B cell (primary cell): ENCODE results near the gene TFF3. TPM values are rescaled to one million over a fixed set of nuclear protein-coding genes. Genes with fewer than 3 reads are reported as not detected.

Experiments used
- ATAC-seq: fragments of 200-7000 bp; cut with Tn5 transposase; one replicate; pipeline ENCODE4 v1.10.0; 2021; ENCODE audit warnings: low read depth, mild to moderate bottlenecking, moderate number of reproducible peaks, moderate library complexity
- CTCF ChIA-PET: fragments of 350-600 bp; sonication (Branson Sonifier 250); formaldehyde crosslinking; loops from one replicate; lab custom pipeline; 2021; ENCODE audit warnings: antibody characterized with exemption, inconsistent platforms; lab: Charles Lee
- POLR2A ChIA-PET: fragments of 350-600 bp; sonication (Branson Sonifier 250); formaldehyde crosslinking; loops from one replicate; lab custom pipeline; 2021; ENCODE audit warnings: antibody characterized with exemption; lab: Charles Lee
- DNase-seq: peaks from one replicate; pipeline ENCODE4 v3.0.0; 2013
- H2AFZ ChIP-seq: 2 replicates; pipeline ENCODE4 v1.6.1; 2012; ENCODE audit warnings: mild to moderate bottlenecking, low read depth, low read length; ENCODE audit not compliant: insufficient read depth, poor library complexity, severe bottlenecking
- H3K27ac ChIP-seq, 2 donors: 1 replicate in 1 of 2; 2 replicates in 1 of 2; pipeline ENCODE4 v1.5.1; 2012 to 2013; ENCODE audit warnings: low read length in 2 of 2, mild to moderate bottlenecking in 2 of 2, moderate library complexity in 1 of 2
- H3K27me3 ChIP-seq, 4 experiments: fragments of 200-600 bp in 1 of 4; sonication (generic) in 1 of 4; replicated peaks in 1 of 4; 1 replicate in 2 of 4; 2 replicates in 2 of 4; pipeline versions ENCODE4 v1.6.1 to v1.7.0; 2013 to 2016; ENCODE audit warnings: low read length in 3 of 4, mild to moderate bottlenecking in 2 of 4, mixed read lengths in 1 of 4, moderate library complexity in 1 of 4; ENCODE audit not compliant: insufficient read depth in 4 of 4, control insufficient read depth in 3 of 4; ENCODE audit errors: control extremely low read depth in 1 of 4
- H3K36me3 ChIP-seq, 2 experiments: replicated peaks in 1 of 2; 1 replicate in 1 of 2; 2 replicates in 1 of 2; pipeline versions ENCODE4 v1.6.1 to v1.7.1; 2013; ENCODE audit warnings: low read length in 1 of 2; ENCODE audit not compliant: insufficient read depth in 2 of 2, control insufficient read depth in 1 of 2; ENCODE audit errors: control extremely low read depth in 1 of 2, extremely low read depth in 1 of 2
- H3K4me1 ChIP-seq, 2 donors: fragments of 200-600 bp in 1 of 2; sonication (generic) in 1 of 2; 1 replicate in 1 of 2; 2 replicates in 1 of 2; pipeline versions ENCODE4 v1.5.1 to v1.6.1; 2013 to 2017; ENCODE audit warnings: low read length in 2 of 2; ENCODE audit not compliant: control insufficient read depth in 2 of 2, insufficient read depth in 2 of 2
- H3K4me2 ChIP-seq: replicated peaks from 2 replicates; pipeline ENCODE3; 2012; ENCODE audit warnings: mild to moderate bottlenecking, low read depth, low read length; ENCODE audit not compliant: poor library complexity, severe bottlenecking
- H3K4me3 ChIP-seq, 5 experiments: fragments of 200-600 bp in 1 of 5; sonication (generic) in 1 of 5; 1 replicate in 3 of 5; 2 replicates in 2 of 5; pipeline versions ENCODE4 v1.5.1 to v1.7.0; 2011 to 2016; ENCODE audit warnings: low read length in 4 of 5, mild to moderate bottlenecking in 4 of 5, low read depth in 2 of 5, control low read depth in 1 of 5, moderate library complexity in 1 of 5; ENCODE audit not compliant: insufficient read depth in 1 of 5; ENCODE audit errors: control extremely low read depth in 1 of 5, extremely low read depth in 1 of 5
- H3K79me2 ChIP-seq: fragments of 200-600 bp; sonication (generic); one replicate; pipeline ENCODE4 v1.6.0; 2016; ENCODE audit warnings: low read length; ENCODE audit not compliant: control insufficient read depth, insufficient read depth
- H3K9ac ChIP-seq: fragments of 200-600 bp; sonication (generic); 2 replicates; pipeline ENCODE4 v1.6.1; 2017; ENCODE audit warnings: mild to moderate bottlenecking, low read length, moderate library complexity
- H3K9me3 ChIP-seq, 3 donors: one replicate each; pipeline versions ENCODE4 v1.6.1 to v1.7.1; 2013; ENCODE audit warnings: low read length in 2 of 3; ENCODE audit not compliant: control insufficient read depth in 2 of 3, insufficient read depth in 1 of 3; ENCODE audit errors: control extremely low read depth in 1 of 3
- H4K20me1 ChIP-seq: 2 replicates; pipeline ENCODE4 v1.6.0; 2012; ENCODE audit warnings: mild to moderate bottlenecking, low read length; ENCODE audit not compliant: insufficient read depth, control insufficient read depth, poor library complexity, severe bottlenecking
- H3K27ac Mint-ChIP-seq: one replicate; pipeline ENCODE4 v1.8.0; 2021; ENCODE audit warnings: mixed read lengths
- H3K27me3 Mint-ChIP-seq: one replicate; pipeline ENCODE4 v1.8.0; 2021; ENCODE audit warnings: mixed read lengths
- H3K4me1 Mint-ChIP-seq: one replicate; pipeline ENCODE4 v1.8.0; 2021; ENCODE audit warnings: mixed read lengths
- H3K4me3 Mint-ChIP-seq: one replicate; pipeline ENCODE4 v1.8.0; 2021; ENCODE audit warnings: mixed read lengths
- H3K9me3 Mint-ChIP-seq: one replicate; pipeline ENCODE4 v1.8.0; 2022; ENCODE audit warnings: mixed read lengths; ENCODE audit not compliant: insufficient read depth
- CTCF ChIP-seq: fragments of 200-600 bp; IDR thresholded peaks from one replicate; pipeline ENCODE4 v1.8.0; 2022; ENCODE audit warnings: antibody characterized with exemption, mild to moderate bottlenecking
- EZH2 ChIP-seq: IDR thresholded peaks from 2 replicates; pipeline ENCODE4 v1.6.1; 2012; ENCODE audit warnings: borderline replicate concordance, low read depth, mild to moderate bottlenecking, moderate library complexity, low read length; ENCODE audit not compliant: insufficient read depth, poor library complexity, severe bottlenecking
- WGBS: methylation state at CpG from one replicate; pipeline ENCODE4 v1.1.5; 2013; ENCODE audit warnings: missing lambda C conversion rate; ENCODE audit not compliant: insufficient coverage; 5-methylcytosine and 5-hydroxymethylcytosine counted together
- intact Hi-C: fragments of 100-400 bp; cut with micrococcal nuclease; formaldehyde crosslinking; loops from one replicate; pipeline ENCODE4 v1.10.0; 2022
- polyA plus RNA-seq: library from polyadenylated mRNA; depleted of rRNA; stranded (reverse); fragments of >200 nt; gene quantifications from 2 replicates; pipeline ENCODE4 v1.2.3, GENCODE V29; 2012
- total RNA-seq, 2 donors: library from RNA; stranded (reverse); fragments of 120-200 nt in 1 of 2; gene quantifications; 1 replicate in 1 of 2; 2 replicates in 1 of 2; pipeline versions ENCODE4 v1.2.3 to v1.2.4, GENCODE V29; 2013 to 2022

The TFF3 gene
- total and polyA plus RNA-seq, 2 donors (not counting 1 experiment from before 2014, with no cell fraction given), result not detected

- no peak overlapping the region for H3K27ac ChIP-seq
- H3K27me3 Mint-ChIP-seq, result no peaks in the 10 kb centered on the region
- H3K4me1 Mint-ChIP-seq, result peaks cover 2% of the 10 kb centered on the region
- ChIA-PET POLR2A (no interaction called here), CTCF (interaction anchor here (0.6 to 1.4 kb wide), 3 partner anchors 11 to 326 kb away, joined by 3 to 4 read pairs (median 4); no protein-coding TSS in a partner anchor)
- no peak overlapping the region for H3K4me3 ChIP-seq
- no peaks in the 10 kb centered on the region for H4K20me1 ChIP-seq
- H3K4me1 ChIP-seq, result no peaks in the 10 kb centered on the region
- no peaks in the 10 kb centered on the region for H3K9me3 Mint-ChIP-seq
- 86% methylated on average over 6 of the region's 6 CpGs for WGBS
- DNase-seq (no peak), ATAC-seq (no peak)
- H3K9ac ChIP-seq, result no peak overlapping the region
- no peaks in the 10 kb centered on the region for H3K27me3 ChIP-seq
- no peak overlapping the region for H3K27ac Mint-ChIP-seq
- no peak overlapping the region for H3K4me3 Mint-ChIP-seq
- peaks cover 0 to 30% of the 10 kb centered on the region in 2 experiments for H3K36me3 ChIP-seq
- no peak overlapping the region for H3K4me2 ChIP-seq
- no peaks in the 10 kb centered on the region for H3K9me3 ChIP-seq
- TF ChIP-seq CTCF (no peak), EZH2 (no peak)
- intact Hi-C loops, result no loop called here
- no peak overlapping the region for H2AFZ ChIP-seq
- no peaks in the 10 kb centered on the region for H3K79me2 ChIP-seq
These were observed 17.0 kb downstream of the TFF3 start for GRCh38 chr21:42298237-42298636.

GRCh38 chr21:42297377-42297776 is 17.8 kb downstream of the TFF3 start:
- Histone ChIP-seq H3K79me2 (no peaks in the 10 kb centered on the region), H3K4me3 (no peak overlapping the region), H3K9ac (no peak overlapping the region), H2AFZ (no peak overlapping the region), H4K20me1 (no peaks in the 10 kb centered on the region), H3K4me2 (no peak overlapping the region), H3K27ac (no peak overlapping the region), H3K9me3 (no peaks in the 10 kb centered on the region), H3K4me1 (no peaks in the 10 kb centered on the region), H3K36me3 (peaks cover 0 to 39% of the 10 kb centered on the region in 2 experiments), H3K27me3 (no peaks in the 10 kb centered on the region)
- no peaks in the 10 kb centered on the region for H3K27me3 Mint-ChIP-seq
- H3K27ac Mint-ChIP-seq, result peak overlapping the region; percentile 5
- ATAC-seq, result no peak
- H3K4me1 Mint-ChIP-seq, result no peaks in the 10 kb centered on the region
- WGBS, result 90% methylated on average over 9 of the region's 9 CpGs
- CTCF ChIA-PET, result interaction anchor here (1.4 kb wide), 1 partner anchor 12 kb away, joined by 3 read pairs; no protein-coding TSS in a partner anchor
- TF ChIP-seq EZH2 (no peak), CTCF (no peak)
- no peaks in the 10 kb centered on the region for H3K9me3 Mint-ChIP-seq
- POLR2A ChIA-PET, result no interaction called here
- DNase-seq, result no peak
- intact Hi-C loops, result no loop called here
- H3K4me3 Mint-ChIP-seq, result no peak overlapping the region
